Stimulated activated naive CD8-positive, alpha-beta T cell treated with anti-CD3 and anti-CD28 coated beads, Interleukin-15, Interleukin-2, amounts not matched to agents 100 U/mL and 50 U/mL, for 24 hours (primary cell): ENCODE measurements around the gene RNF222.
"Not testable (repeated sequence)": the region's sequence is repeated elsewhere in the genome, so short reads cannot be mapped to it uniquely, and the experiment has no call there.

Experiments
- ATAC-seq: fragments of 150-1000 bp; cut with Tn5 transposase; one replicate; pipeline ENCODE4 v1.10.0; 2021
- DNase-seq: peaks from one replicate; pipeline ENCODE4 v3.0.0; 2021

RNF222 gene

DNA sequence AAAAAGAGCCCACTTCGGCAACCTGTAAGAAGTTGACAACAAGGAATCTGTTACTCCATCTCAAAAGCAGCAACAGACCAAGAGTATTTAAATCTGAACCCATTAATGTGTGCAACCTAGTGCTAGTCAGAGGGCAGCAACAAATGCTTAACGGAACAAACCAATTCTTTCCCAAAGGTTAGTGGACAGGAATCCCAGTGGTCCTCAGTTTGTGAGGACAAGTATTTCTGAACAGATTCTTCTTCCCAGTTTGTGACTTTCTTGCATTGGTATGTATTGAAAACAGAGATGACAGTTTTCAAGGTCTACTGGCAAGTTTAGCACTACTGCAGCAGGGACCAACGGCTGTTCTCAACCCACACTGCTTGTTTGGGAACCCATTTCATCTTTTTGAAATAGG is 17.6 kb downstream of the RNF222 start:
- ATAC-seq = no peak

DNA sequence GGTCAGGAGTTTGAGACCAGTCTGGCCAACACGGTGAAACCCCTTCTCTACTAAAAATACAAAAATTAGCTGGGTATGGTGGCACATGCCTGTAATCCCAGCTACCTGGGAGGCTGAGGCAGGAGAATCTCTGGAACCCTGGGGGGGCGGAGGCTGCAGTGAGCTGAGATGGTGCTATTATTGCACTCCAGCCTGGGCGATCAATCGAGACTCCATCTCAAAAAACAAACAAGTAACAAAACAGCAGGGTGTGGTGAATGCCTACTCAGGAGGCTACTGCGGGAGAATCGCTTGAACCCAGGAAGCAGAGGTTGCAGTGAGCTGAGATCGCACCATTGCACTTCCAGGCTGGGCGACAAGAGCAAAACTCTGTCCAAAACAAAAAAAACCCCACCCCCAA is 19.5 kb downstream of the RNF222 start:
- DNase-seq, ATAC-seq: not testable (repeated sequence)

More for the DNA sequence above, 17.6 kb downstream of the RNF222 start:
- no peak for DNase-seq

DNA sequence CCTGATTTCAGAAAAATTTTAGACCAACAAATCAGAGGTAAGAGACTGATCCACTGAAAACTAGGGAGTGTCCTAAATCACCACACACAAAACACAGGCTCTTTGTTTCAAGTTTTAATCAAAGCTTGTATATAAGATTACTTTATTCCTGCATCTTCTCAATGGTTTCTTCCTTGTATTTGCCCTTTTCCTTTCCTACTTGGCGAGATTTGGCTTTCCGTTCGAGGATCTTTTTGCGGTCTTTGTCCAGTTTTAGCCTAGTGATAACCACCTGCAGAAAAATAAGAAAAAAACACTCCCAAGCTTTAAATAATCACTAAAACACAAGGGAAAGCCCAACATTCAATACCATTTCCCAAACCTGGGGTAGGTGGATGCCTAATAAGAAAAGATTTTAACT is 20.2 kb downstream of the RNF222 start:
- no peak for ATAC-seq
- DNase-seq = no peak

DNA sequence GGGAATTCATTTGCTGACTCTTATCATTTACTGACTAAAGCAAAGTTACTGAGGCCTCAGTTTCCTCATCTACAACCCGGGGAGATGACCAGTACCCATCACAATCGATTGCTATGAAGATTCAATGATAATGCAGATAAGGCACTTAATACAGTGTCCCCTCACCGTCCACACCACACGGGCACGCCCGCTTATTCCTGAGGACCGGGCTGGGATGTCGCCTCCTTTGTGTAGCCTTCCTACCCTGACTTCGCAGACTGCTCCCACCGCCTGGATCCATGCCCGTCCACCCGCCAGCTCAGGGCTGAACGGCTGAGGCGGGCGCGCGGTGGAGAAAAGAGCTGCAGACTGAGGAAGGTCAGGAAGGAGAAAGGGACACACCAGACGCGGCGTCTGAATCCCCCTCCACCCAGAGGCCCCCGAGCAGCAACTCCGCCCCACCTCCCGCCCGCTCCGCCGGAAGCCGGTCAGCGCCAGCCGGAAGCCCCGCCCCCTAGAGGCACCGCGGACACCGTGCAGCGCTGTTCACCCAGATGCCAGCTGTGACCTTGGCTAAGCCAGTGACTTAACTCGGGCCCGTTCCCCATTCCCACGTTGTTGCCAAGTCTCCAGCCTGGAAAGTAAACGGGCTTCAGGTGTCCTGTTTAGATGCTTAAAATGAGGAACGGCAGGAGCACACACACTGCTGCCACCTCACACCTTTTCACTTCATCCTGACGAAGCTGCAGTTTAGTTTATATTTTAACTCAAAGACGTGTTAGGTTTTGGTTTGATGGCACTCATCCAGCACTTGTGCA is 21.2 kb downstream of the RNF222 start, which contains the start of gene KRABD2:
Gene KRABD2 (minus strand): TSS at position 434 of the 797 bp plus-strand sequence.
- ATAC-seq = peak; percentile 99
- peak; percentile 97 for DNase-seq

DNA sequence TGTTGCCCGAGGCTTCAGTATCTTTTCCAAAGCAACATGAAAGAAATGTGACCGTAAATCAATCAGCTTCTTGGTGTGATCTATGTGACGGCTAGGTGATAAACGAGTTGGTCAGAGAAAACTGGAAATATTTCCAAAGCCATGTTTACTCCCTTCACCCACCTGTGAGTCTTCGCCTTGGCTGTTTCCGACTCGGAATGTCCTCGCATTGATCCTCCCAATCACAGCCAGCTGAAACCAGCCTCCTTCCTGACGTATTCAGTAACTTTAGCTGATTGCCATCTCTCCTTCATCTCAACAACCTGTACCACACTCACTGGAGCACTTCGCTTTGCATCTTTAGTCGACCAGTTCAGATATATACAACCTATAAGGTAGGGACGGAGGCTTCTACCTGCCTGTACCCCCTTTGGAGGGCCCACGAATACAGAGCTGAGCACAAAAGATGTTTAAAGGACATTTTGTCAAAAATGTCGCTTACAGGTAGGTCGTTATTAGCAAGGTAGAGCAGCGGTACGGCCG is 21.8 kb downstream of the RNF222 start:
- ATAC-seq (no peak), DNase-seq (no peak)

DNA sequence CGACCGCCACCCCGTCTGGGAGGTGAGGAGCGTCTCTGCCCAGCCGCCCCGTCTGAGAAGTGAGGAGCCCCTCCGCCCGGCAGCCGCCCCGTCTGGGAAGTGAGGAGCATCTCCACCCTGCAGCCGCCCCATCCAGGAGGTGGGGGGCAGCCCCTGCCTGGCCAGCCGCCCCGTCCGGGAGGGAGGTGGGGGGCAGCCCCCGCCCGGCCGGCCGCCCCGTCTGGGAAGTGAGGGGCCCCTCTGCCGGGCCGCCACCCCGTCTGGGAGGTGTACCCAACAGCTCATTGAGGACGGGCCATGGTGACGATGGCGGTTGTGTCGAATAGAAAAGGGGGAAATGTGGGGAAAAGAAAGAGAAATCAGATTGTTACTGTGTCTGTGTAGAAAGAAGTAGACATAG is 23.8 kb downstream of the RNF222 start:
- DNase-seq, ATAC-seq: not testable (repeated sequence)

DNA sequence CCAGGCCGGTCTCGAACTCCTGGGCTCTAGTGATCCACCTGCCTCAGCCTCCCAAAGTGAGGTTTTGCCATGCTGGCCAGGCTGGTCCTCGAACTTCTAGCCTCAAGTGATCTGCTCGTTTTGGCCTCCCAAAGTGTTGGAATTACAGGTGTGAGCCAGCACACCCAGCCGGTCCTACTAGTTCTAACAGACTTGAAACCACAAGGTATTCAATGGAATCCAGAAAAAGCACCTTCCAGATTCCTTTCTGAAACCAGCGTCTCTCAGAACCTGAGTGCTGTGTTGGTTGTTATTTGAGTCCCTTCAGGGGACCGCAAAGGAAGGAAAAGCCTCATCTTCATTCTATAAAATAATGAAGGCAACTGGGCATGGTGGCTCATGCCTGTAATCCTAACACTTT is 25.2 kb downstream of the RNF222 start:
- ATAC-seq (no peak), DNase-seq (no peak)

DNA sequence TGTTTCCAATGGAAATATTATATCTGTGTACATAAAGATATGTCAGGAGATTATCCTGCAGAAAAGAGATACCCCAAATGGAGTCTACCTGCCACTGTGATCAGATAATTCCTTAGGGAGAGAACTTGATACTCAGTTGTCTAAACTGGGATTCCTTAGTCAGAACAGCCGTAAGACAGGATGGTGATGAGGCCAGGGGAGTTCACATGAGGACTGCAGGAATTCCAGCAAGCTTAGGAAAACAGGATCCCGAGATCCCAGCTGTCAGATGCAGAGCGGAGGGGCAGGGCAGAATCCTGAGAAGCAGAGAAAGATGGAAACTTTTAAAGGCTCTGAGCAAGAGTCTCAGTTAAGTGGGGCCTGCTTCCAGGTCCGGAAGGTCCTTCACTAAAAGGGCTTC is 25.8 kb downstream of the RNF222 start:
- DNase-seq (no peak), ATAC-seq (no peak)

DNA sequence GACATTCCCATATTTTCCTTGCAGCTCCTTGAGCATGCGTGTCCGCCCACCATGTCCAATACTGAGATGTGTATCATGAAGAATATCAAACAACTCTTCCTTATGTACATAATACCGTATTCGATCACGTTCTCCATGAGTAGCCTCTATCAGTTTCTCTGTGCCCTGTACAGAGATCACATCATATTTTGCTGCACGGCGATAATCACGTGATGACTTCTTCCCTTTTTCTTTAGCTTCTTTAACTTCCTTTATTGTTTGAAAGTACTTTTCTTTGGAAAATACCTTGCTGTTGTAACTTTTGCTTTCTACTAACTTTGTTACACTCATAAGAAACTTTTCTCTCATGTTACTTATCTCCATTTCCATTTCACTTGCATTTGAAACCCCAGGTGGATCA is 27.7 kb downstream of the RNF222 start:
- ATAC-seq = no peak
- no peak for DNase-seq

DNA sequence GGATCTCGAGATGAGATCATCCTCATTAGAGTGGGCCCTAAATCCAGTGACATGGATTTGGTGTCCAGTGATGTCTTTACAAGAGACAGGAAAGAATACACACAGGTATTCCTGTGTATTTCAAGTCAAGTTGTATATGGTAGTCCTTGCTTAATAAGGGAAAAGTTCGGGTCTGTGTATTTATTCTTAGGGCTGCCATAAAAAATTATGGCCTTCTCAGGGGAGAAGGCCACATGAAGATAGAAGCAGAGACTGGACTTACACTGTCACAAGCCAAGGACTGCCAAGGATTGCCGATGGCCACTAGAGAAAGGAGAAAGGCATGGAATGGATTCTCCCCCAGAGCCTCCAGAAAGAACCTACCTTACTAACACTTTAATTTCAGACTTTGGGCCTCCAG is 29.4 kb downstream of the RNF222 start:
- no peak for ATAC-seq
- no peak for DNase-seq

DNA sequence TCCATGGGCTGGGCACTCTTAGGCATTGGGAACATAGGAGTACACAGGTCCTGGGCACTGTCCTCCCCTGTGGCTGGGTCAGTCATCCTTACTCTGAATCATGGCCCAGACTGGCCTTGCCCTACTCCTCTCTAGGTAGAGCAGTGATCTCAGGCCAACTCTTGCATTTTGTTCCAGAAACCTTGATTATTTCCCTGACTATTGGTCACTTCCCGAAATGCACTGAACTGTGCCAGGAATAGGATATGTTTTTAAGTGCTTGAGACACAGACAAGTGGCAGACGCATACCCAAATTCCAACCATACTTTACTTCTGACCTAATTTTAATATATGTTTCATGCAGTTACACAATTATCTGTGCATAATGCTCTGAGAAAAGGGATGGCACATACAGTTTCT is 31.4 kb downstream of the RNF222 start:
- DNase-seq = no peak
- no peak for ATAC-seq

DNA sequence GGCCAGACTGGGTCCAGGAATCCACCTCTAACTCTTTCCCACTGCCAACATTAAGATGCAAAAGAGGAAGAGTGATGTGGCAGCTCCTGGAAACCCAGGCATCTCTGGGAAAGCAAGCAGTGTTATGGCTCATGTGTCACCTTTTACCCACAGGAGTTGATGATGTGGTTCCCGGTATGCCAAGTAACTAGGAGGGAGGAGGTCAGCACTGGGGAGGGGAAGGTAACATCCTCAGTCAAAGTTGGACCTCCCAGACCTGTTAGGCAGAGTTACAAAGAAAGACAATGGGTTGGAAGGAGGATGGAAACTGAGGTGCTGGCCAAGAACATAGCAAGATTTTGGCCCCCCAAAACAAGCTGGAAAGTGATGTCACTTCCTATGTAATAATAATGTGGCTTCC is 32.5 kb downstream of the RNF222 start:
- DNase-seq (no peak), ATAC-seq (no peak)

DNA sequence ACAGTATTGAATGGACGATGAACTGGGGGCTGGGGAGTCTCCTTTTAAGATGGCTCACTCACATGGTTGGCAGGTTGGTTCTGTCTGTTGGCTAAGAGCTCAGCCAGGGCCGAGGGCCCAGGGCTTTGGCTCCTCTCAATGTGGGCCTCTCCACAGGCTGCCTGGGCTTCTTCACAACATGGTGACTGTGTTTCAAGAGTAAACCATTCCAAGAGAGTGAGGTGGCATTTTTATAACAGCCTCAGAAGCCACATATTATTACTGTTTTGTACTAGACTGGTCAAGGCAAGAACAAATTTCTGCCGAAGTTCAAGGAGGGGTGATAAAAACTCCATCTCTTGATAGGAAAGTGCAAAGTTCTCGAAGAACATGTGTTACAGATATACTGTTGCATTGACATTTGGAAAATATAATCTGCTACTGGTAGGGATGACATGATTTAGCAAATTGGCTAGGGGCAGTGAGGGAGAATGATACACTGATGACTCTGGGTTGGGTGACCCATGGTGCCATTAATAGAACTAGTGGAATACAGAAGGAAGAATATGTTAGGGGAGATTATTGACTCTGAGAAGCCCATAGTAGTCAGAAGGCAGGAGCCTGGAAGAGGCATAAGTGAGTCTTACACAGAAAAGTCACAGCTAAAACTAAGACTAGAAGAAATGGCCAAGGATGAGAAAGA is 34.8 kb downstream of the RNF222 start:
- ATAC-seq = no peak
- no peak for DNase-seq

DNA sequence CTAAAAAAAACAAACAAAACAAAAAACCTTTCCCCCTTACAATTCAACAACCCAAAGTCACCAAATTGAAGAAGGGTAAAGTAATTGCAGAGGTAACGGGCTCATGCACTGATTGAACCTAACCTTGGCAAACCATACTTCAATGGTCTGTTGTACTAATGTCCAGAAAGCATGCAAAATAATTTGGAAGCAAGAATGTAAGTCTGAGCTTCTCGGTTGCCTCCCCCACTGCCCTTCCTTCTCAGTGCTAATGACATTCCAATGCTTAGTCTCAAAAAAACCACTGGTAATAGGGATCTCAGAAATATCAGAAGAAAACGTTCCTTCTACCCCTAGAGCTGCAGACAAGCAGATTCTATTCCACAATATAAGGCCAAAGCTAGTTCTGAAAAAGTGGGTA is 36.9 kb downstream of the RNF222 start:
- DNase-seq = no peak
- ATAC-seq = no peak

DNA sequence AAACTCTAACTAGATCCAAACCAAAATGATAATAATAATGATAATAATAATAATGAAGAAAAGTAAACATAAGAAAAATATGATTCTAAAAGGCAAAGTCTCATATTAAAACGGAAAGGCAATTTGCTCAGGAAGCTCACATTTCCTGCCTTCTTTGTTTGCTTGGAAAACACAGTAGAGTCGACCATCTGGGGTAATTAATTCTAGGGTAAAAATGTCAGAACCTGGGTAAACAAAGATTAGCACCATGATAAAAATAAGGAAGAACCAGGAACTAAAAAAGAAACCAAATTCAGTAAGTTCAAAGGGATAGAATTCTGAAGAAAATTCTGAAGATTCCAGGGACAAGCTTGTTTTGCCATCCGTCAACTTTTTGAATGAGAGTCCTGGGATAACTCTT is 37.4 kb downstream of the RNF222 start:
- DNase-seq (no peak), ATAC-seq (no peak)

DNA sequence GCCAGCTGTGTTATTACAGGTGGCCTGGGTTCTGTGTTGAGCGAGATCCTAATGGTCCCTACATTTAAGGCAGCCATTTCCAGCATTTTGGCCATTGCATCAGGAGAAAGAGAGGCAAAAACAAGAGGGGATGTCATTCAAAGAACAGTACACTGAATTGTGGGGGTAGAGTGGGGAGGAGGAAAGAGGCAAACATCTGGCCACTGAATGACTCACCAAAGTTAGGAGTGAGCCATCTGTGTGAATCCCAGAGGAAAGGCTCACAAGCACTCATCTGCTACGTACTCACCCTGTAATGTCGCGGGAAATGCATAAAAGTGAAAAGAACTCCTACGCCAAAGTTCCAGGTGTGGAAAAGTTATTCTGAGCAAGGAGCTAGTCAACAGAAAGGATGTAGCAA is 37.9 kb downstream of the RNF222 start:
- DNase-seq = no peak
- no peak for ATAC-seq

DNA sequence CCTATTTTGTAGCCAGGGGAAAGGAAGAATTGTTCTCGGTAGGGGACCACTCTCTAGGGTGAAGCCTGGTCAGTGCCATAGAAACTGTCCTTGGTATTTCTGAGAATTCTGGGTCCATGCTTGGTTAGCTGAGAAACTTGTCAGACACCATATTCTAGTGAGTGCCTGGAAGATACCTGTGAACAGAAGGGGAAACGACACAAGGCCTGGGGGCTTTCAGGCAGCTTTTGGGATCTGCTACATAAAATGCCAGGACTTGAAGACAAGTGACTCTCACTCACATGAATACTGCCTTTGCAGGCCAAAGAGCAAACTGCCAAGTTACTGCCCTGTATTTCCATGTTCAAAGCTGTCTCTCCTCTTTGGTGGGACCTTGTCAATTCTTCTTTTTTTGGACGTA is 39.7 kb downstream of the RNF222 start:
- ATAC-seq = no peak
- no peak for DNase-seq

DNA sequence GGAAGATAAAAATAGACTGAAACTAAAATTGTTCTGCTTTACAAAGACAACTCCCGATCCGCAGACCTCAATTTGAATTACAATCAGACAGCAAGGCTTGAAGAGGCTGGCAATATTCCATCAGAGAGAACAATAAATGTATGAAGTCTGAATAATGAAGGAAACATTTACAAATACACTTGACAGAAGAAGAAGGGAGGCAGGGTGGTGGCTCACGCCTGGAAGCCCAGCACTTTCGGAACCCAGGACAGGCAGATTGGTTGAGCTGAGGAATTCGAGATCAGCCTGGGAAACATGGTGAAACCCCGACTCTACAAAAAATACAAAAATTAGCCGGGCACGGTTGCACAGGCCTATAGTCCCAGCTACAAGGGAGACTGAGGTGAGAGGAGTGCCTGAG is 43.4 kb downstream of the RNF222 start:
- ATAC-seq (no peak), DNase-seq (no peak)

DNA sequence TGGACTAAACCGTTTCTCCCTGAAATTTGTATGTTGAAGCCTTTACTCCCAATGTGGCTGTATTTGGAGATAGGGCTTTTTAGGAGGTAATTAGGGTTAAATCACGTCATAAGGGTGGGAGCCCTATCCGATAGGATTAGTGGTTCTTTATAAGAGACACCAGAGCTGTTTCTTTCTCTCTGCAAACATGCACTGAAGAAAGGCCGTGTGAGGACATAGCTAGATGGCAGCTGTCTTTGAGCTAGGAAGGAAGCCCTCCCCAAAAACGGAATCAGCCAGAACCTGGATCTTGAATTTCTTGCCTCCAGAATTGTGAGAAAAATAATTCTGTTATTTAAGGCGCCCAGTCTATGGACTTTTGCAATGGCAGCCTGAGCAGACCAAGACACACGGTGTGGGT is 43.9 kb downstream of the RNF222 start:
- DNase-seq = no peak
- ATAC-seq = no peak

DNA sequence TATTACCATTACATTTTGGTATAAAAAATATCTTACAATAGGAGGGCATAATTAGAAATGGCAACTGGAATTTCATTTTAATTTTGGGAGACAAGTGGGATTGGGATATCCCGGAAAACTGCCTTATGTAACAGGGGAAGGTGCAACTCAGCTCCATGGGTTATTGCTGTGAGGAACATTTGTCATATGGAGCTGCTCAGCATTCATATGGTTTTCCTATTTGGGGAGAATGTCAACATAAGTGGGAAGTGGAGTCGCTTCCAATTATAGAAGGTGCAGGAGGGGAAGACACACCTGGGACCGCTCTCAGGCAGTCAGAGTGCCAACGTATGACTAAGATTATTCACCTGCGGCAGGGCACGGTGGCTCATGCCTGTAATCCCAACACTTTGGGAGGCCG is 47.3 kb downstream of the RNF222 start:
- no peak for DNase-seq
- ATAC-seq = no peak

DNA sequence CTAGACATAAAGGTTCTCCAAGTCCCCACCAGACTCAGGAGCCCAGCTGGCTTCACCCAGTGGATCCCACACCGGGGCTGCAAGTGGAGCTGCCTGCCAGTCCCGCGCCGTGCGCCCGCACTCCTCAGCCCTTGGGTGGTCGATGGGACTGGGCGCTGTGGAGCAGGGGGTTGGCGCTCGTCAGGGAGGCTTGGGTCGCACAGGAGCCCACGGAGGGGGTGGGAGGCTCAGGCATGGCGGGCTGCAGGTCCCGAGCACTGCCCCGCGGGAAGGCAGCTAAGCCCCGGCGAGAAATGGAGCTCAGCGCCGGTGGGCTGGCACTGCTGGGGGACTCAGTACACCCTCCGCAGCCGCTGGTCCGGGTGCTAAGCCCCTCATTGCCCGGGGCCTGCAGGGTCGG is 50.6 kb downstream of the RNF222 start:
- not testable (repeated sequence) for DNase-seq, ATAC-seq

DNA sequence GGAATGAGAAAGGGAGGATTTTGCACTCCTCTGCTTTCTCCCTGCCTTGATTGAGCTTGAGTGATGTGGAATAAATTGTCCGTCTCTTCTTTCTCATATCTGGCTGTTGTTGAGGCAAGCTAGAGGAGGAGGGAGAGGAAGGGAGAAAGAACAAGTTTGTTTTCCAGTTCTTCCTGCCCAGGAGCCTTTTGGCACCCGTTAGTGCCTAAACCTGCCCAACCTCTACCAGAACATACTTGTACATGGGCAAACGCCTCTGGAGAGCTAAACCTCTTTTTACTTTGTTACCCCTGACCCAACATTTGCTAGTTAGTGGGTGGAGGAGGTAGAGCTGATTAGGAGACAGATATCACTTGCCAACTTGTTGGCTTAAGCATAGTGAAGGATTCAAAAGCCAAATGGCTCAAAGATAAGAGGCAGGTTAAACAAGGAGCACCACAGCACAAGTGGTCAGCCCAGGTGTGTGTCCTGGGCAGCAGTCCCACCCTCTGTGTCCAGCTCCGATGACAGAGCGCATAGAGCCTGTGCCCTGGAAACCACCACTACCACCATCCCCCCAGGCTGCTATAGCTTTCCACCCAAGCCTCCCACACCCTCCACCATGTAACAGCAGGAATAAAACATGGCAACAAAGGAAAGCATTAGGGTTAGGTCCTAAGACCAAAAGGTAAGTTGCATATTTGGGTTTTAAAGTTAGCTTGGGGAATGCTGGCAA is 51.5 kb downstream of the RNF222 start:
- ATAC-seq (no peak), DNase-seq (no peak)
